Prostate gland (tissue), 2 donors: ENCODE data around the gene MESP2. TPM values are rescaled to one million over a fixed set of nuclear protein-coding genes. Genes with fewer than 3 reads are reported as not detected.

ENCODE experiments used
- DNase-seq: peaks from one replicate; pipeline ENCODE4 v3.0.0-alpha.2; 2019; ENCODE audit warnings: low spot score
- H3K27ac ChIP-seq, 2 donors: fragments of 200-600 bp; sonication (generic); 2 replicates each; pipeline ENCODE4 v1.5.1; 2017 to 2019
- H3K27me3 ChIP-seq: fragments of 200-600 bp; sonication (generic); replicated peaks from 2 replicates; pipeline ENCODE4 v1.5.1; 2019; ENCODE audit not compliant: insufficient read depth
- H3K36me3 ChIP-seq, 2 donors: fragments of 200-600 bp; sonication (generic); 1 replicate in 1 of 2; 2 replicates in 1 of 2; pipeline versions ENCODE4 v1.5.1 to v1.8.1; 2017 to 2019
- H3K4me1 ChIP-seq: fragments of 200-600 bp; sonication (generic); replicated peaks from 2 replicates; pipeline ENCODE4 v1.5.1; 2019
- H3K4me3 ChIP-seq, 2 donors: fragments of 200-600 bp; sonication (generic); 2 replicates each; pipeline ENCODE4 v1.5.1; 2017 to 2019
- H3K9me3 ChIP-seq: fragments of 200-600 bp; sonication (generic); 2 replicates; pipeline ENCODE4 v1.5.1; 2017
- POLR2A ChIP-seq: fragments of 450-650 bp; IDR thresholded peaks from one replicate; pipeline ENCODE4 v1.6.1; 2016; ENCODE audit warnings: antibody characterized with exemption, mild to moderate bottlenecking
- POLR2AphosphoS5 ChIP-seq: sonication (generic); formaldehyde crosslinking; IDR thresholded peaks from one replicate; pipeline ENCODE4 v1.6.1; 2017; ENCODE audit warnings: antibody characterized with exemption
- WGBS: methylation state at CpG from one replicate; pipeline ENCODE4 v1.1.5; 2018; 5-methylcytosine and 5-hydroxymethylcytosine counted together
- intact Hi-C: fragments of 100-400 bp; cut with DNase I; formaldehyde crosslinking; loops from one replicate; pipeline ENCODE4 v1.14.2; 2022
- total RNA-seq, 2 donors: library from RNA; depleted of rRNA; stranded (reverse); fragments of >200 nt; gene quantifications; one replicate each; pipeline ENCODE4 v1.1.0, GENCODE V29; 2016
- TF ChIP-seq, protein P1 (sequence below), 4 experiments: fragments of 200-600 bp in 2 of 4; fragments of 450-650 bp in 2 of 4; sonication (generic) in 2 of 4; IDR thresholded peaks; 1 replicate in 3 of 4; 2 replicates in 1 of 4; pipeline ENCODE4 v1.5.1; 2016 to 2019; ENCODE audit warnings: antibody characterized with exemption in 4 of 4, mild to moderate bottlenecking in 2 of 4, moderate library complexity in 2 of 4

The MESP2 gene
- total RNA-seq, 2 donors from 2014 or later: 1.4 TPM; not detected in 1

DNA sequence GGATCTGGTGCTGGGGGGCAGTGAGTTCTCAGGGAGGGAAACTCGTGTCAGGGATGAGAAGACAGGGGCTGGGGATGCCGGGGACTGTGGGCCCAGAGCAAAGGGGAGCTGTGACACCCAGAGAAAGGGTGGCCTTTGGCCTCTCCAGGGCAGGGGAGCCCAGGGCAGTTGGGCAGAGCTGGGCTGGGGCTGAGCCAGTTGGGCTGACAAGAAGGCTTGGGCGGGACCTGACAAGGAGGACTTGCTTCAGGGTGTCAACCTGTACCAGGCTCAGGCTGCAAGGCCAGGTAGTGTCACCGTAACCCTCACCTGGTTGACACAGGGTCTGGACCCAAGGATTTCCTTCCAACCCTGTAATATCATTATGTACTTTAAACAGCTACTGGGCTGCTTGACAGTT is 51.7 kb downstream of the MESP2 start:
- peaks cover 13% of the 10 kb centered on the region for H3K4me1 ChIP-seq
- peak overlapping the region; percentile 80 to 83 for H3K27ac ChIP-seq
- WGBS: 63% methylated on average over 4 of the region's 4 CpGs
- no peaks in the 10 kb centered on the region for H3K9me3 ChIP-seq
- no peaks in the 10 kb centered on the region for H3K27me3 ChIP-seq
- intact Hi-C loops: no loop called here
- H3K4me3 ChIP-seq: no peak overlapping the region
- TF ChIP-seq POLR2A (no peak), POLR2AphosphoS5 (no peak)
- TF ChIP-seq, protein P1, sequence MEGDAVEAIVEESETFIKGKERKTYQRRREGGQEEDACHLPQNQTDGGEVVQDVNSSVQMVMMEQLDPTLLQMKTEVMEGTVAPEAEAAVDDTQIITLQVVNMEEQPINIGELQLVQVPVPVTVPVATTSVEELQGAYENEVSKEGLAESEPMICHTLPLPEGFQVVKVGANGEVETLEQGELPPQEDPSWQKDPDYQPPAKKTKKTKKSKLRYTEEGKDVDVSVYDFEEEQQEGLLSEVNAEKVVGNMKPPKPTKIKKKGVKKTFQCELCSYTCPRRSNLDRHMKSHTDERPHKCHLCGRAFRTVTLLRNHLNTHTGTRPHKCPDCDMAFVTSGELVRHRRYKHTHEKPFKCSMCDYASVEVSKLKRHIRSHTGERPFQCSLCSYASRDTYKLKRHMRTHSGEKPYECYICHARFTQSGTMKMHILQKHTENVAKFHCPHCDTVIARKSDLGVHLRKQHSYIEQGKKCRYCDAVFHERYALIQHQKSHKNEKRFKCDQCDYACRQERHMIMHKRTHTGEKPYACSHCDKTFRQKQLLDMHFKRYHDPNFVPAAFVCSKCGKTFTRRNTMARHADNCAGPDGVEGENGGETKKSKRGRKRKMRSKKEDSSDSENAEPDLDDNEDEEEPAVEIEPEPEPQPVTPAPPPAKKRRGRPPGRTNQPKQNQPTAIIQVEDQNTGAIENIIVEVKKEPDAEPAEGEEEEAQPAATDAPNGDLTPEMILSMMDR (IDR thresholded peaks at IDR 0.05): no peak
- DNase-seq: no peak
- no peaks in the 10 kb centered on the region for H3K36me3 ChIP-seq

Other genes with a start within 250 kb of the MESP2 start
- gene TICRR, start 200.9 kb upstream of the MESP2 start, total RNA-seq: 1 to 10 TPM in 1 of 2 donors, under 1 TPM in 1; 0.55 to 4.1 TPM
- 10 to 100 TPM in 1 of 2 donors, 1 to 10 TPM in 1; 4.1 to 10.3 TPM for gene KIF7, start 120.9 kb upstream of the MESP2 start, total RNA-seq
- 1 to 10 TPM; 1.5 to 3.6 TPM for gene PLIN1, start 97.0 kb upstream of the MESP2 start, total RNA-seq
- gene PEX11A, start 85.6 kb upstream of the MESP2 start, total RNA-seq: 10 to 100 TPM; 13.5 to 23.3 TPM
- gene WDR93, start 85.5 kb upstream of the MESP2 start, total RNA-seq: 1 to 10 TPM in 1 of 2 donors, under 1 TPM in 1; 0.18 to 3.0 TPM
- gene MESP1, start 25.1 kb upstream of the MESP2 start, total RNA-seq: 10 to 100 TPM; 11.5 to 67.4 TPM
- gene ANPEP, start 38.5 kb downstream of the MESP2 start, total RNA-seq: 100 to 1,000 TPM in 1 of 2 donors, 10 to 100 TPM in 1; 41.9 to 152 TPM
- 10 to 100 TPM; 43.7 to 44.7 TPM for gene AP3S2, start 117.7 kb downstream of the MESP2 start, total RNA-seq
- gene ARPIN, start 136.6 kb downstream of the MESP2 start, total RNA-seq: 10 to 100 TPM; 18.7 to 39.5 TPM
- 10 to 100 TPM; 13.6 to 18.0 TPM for gene ZNF710, start 225.0 kb downstream of the MESP2 start, total RNA-seq